Neural cell (in vitro differentiated cells): ENCODE results near the gene MAD1L1.

Experiments used
- EP300 ChIP-seq: fragments of 450-650 bp; conservative IDR thresholded peaks from 2 replicates; pipeline ENCODE4 v1.6.1; 2014; ENCODE audit warnings: antibody characterized with exemption, mild to moderate bottlenecking, moderate library complexity; ENCODE audit not compliant: poor library complexity, severe bottlenecking
- EZH2 ChIP-seq: fragments of 200-600, 300-800 bp; shearing (Covaris generic), sonication (generic); IDR thresholded peaks from 2 replicates; pipeline ENCODE4 v1.6.1; 2014; ENCODE audit warnings: antibody characterized with exemption, low read length, borderline replicate concordance, mild to moderate bottlenecking; ENCODE audit not compliant: insufficient read depth, poor library complexity, severe bottlenecking
- MXI1 ChIP-seq: fragments of 450-650 bp; conservative IDR thresholded peaks from 2 replicates; pipeline ENCODE4 v1.6.1; 2014; ENCODE audit warnings: antibody characterized with exemption, mild to moderate bottlenecking; ENCODE audit not compliant: poor library complexity, severe bottlenecking
- POLR2AphosphoS5 ChIP-seq: IDR thresholded peaks from 2 replicates; pipeline ENCODE4 v1.6.1; 2012
- RAD21 ChIP-seq: fragments of 450-650 bp; conservative IDR thresholded peaks from 2 replicates; pipeline ENCODE4 v1.6.1; 2014; ENCODE audit warnings: antibody characterized with exemption, mild to moderate bottlenecking, moderate library complexity
- REST ChIP-seq: IDR thresholded peaks from 2 replicates; pipeline ENCODE4 v1.6.1; 2012; ENCODE audit warnings: borderline replicate concordance
- TAF1 ChIP-seq: IDR thresholded peaks from 2 replicates; pipeline ENCODE4 v1.6.1; 2012; ENCODE audit warnings: low read depth
- TF ChIP-seq, protein P1 (sequence below): fragments of 450-650 bp; IDR thresholded peaks from 2 replicates; pipeline ENCODE4 v1.5.1; 2014; ENCODE audit warnings: antibody characterized with exemption, mild to moderate bottlenecking, moderate library complexity; ENCODE audit not compliant: poor library complexity, severe bottlenecking

DNA sequence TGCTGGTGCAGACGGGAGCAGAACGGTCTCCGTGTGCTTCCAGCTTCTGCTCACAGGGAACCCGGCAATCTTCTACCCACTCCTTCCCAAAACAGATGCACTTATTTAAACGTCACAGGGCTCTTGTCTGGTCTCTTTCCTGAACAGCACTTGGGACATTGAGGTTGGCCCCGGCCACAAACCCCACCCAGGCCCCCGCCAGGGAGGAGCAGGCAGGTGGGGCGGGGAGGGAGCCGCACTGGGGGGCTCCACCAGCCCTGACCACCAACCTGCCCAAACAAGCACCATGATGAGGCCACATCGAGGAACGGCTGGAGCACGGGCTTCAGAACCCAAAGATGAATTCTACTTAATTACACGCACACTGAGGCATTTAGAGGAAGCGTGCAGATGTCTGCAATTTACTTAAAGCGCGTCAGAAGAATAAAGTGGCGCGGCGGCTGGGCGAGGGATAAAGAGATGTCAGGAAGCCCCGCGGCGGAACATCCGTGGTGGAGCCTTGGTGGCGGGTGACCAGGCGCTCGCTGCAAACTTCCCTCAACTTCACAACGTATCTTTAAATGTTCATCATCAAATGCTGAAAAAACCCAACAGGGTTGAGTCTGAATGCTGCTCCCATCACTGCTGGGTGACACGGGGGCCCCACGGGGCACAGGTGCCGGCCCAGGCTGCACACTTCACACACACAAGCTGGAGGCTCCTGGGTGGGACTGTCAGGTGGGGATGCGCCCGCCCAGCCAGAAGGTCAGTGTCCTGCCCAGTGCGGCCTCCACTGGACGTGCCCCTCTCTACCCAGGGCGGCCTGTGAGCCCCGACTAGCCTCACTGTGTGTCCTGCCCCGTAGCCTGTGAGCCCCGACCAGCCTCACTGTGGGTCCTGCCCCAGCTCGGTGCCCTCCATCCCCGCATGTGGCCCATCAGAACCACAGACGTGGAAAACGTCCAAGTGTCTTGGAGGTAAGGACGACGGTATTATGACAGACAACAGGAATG is 279.2 kb downstream of the MAD1L1 start:
- TF ChIP-seq, protein P1, sequence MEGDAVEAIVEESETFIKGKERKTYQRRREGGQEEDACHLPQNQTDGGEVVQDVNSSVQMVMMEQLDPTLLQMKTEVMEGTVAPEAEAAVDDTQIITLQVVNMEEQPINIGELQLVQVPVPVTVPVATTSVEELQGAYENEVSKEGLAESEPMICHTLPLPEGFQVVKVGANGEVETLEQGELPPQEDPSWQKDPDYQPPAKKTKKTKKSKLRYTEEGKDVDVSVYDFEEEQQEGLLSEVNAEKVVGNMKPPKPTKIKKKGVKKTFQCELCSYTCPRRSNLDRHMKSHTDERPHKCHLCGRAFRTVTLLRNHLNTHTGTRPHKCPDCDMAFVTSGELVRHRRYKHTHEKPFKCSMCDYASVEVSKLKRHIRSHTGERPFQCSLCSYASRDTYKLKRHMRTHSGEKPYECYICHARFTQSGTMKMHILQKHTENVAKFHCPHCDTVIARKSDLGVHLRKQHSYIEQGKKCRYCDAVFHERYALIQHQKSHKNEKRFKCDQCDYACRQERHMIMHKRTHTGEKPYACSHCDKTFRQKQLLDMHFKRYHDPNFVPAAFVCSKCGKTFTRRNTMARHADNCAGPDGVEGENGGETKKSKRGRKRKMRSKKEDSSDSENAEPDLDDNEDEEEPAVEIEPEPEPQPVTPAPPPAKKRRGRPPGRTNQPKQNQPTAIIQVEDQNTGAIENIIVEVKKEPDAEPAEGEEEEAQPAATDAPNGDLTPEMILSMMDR = no peak
- TF ChIP-seq POLR2AphosphoS5 (no peak), MXI1 (no peak), EZH2 (no peak), TAF1 (no peak), EP300 (no peak), RAD21 (no peak), REST (no peak)
